ENCODE results near the gene MINDY4.

MINDY4 gene

GRCh38 chr7:30853576-30853975 is 82.4 kb downstream of the MINDY4 start:
- DNase-seq (ENCODE audit: low spot score), result no peak

- DNase-seq (ENCODE audit: low spot score), result no peak
Measured at GRCh38 chr7:30855936-30856335, 84.7 kb downstream of the MINDY4 start.

DNA sequence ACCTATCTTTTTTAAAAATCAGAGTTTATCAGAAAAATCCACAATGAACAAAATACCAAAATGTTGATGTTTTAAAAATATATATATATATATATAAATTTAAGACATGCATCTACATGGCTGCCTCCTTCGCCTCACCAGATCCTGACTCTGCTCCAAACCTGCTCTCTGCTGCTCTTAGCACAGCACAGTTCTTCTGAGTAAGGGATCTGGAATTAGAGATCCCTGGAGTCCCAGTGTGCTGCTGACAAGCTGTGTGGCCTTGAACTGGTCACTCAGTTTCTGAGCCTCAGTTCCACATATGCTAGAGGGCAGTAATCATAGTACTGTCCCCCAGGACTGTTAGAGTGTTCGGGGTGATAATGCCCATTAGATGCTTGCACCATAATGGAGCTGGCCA is 87.4 kb downstream of the MINDY4 start:
- DNase-seq (ENCODE audit: low spot score), result no peak

- DNase-seq (ENCODE audit: low spot score), result no peak
Measured at GRCh38 chr7:30859202-30859939, 88.2 kb downstream of the MINDY4 start.

- no peak for DNase-seq (ENCODE audit: low spot score)
Measured at GRCh38 chr7:30859940-30860496, 88.8 kb downstream of the MINDY4 start.

- DNase-seq (ENCODE audit: low spot score), result no peak
Measured at GRCh38 chr7:30861612-30862011, 90.4 kb downstream of the MINDY4 start.

DNA sequence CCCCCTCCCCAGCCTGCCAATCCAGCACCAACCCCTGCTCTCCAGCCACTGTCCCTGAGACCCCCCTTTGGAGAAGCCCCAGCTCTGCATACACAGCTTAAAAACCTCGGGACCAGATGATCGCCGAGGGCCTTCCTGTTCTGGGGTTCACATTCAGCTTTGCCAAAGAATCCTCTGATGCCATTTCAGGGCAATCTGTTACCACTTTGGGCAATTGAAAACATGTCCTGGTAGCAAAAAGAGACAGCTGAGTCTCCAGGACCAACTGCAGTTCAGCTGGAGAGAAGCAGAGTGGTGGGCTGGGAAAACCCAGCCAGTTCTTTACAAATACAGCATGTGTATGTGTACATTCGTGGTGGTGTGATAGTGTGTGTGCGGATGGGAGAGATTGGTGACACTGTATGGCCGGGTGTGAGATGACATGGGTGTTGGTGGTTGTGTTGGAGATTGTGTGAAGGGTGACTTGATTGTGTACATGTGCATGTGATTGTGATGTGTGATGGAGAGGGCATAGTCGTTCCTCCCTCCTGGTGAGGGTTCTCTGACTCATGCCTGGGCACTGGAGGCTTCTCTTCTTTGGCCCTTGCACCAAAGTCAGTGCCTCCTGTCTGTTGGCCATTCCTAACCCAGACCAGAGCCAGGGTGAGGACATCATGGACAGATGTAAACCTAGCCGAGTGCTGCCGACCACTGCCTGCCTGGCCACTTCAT is 91.9 kb downstream of the MINDY4 start:
- DNase-seq (ENCODE audit: low spot score), result no peak

DNA sequence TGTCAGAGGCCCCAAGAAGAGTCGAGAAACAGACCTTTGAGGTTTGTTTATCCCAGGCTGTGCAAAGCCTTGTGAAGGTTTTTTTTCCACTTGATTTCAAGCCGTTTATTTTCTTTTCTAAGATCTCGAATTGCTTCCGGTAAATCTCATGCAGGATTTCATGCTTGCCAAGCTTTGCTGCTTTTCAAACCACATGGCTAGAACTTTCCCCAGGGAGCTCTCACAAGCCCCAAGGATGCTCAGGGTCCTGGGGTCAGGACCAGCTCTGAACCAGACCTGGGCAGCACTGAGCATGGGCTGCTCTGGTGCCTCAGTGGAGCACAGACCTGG is 92.5 kb downstream of the MINDY4 start:
- DNase-seq (ENCODE audit: low spot score), result no peak

- DNase-seq (ENCODE audit: low spot score), result no peak
Measured at GRCh38 chr7:30864101-30864500, 92.9 kb downstream of the MINDY4 start.

GRCh38 chr7:30865076-30865475 is 93.9 kb downstream of the MINDY4 start:
- no peak for DNase-seq (ENCODE audit: low spot score)

- DNase-seq (ENCODE audit: low spot score), result no peak
Measured at GRCh38 chr7:30865821-30866220, 94.6 kb downstream of the MINDY4 start.

DNA sequence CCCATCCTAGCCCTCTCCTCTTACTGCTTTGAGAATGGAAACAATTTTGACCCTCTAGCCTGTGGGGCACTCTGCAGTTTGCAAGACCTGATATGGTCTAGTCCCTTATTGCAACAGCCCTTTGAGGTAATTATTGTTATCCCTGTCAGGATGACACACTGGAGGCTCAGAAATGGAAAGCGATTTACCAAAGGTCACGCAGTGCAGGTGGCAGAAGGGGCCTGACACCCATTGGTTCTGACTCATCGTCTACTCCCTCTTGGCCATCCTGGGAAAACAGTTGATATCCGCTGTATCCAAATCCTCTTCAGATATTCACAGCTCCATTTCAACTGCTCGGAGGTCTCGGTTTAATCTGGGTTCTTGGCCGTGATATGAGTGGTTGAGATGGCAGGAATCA is 95.7 kb downstream of the MINDY4 start:
- DNase-seq (ENCODE audit: low spot score), result no peak

GRCh38 chr7:30867483-30867882 is 96.3 kb downstream of the MINDY4 start:
- no peak for DNase-seq (ENCODE audit: low spot score)

- no peak for DNase-seq (ENCODE audit: low spot score)
Measured at GRCh38 chr7:30869794-30870611, 98.8 kb downstream of the MINDY4 start.

DNA sequence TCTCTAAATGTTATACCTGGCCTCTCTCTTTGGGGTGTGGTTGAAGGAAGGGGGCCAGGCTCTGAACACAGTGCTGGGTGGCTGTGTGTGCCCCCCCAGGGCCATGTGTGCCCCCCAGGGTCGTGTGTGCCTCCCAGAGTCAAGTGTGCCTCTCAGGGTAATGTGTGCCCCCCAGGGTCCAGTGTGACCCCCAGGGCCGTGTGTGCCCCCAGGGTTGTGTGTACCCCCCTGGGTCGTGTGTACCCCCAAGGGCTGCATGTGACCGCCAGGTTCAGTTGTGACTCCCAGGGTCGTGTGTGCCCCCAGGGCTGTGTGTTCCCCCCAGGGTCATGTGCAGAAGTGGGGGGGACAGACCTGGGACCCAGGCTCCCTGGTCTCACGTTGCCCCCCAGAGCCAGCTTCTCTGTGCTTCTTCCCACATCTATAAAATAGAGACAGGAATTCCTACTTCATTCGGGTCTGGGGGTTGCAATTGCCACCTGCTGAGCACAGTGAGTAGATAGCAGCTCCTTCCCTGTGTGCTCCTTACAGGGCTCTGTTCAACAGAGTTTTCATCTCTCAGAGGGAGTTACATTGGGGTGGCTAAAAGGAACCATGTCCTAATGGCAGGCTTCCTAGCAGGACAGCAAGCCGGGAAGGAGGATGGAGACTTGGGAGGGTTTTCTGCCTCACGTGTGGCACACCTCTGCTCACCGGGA is 99.8 kb downstream of the MINDY4 start:
- DNase-seq (ENCODE audit: low spot score), result no peak

- no peak for DNase-seq (ENCODE audit: low spot score)
Measured at GRCh38 chr7:30871655-30872054, 100.4 kb downstream of the MINDY4 start.

DNA sequence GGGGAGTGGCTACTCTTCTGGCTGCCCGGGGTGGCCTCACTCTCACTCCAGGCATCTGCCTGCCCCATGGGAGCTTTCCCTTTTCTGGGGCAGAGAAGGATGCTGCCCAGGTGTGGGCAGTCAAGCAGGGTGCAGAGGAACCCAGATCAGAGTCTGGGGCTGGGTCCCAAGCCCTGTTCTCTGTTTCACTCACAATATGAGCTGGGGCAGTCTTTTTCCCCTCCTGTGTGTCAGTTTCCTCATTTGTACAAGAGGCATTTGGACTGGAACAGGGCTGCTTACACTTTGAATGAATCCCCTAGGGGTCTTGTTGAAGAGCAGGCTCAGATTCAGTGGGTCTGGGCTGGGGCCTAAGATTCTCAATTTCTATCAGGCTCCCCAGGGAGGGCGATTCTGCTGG is 102.0 kb downstream of the MINDY4 start:
- no peak for DNase-seq (ENCODE audit: low spot score)

DNA sequence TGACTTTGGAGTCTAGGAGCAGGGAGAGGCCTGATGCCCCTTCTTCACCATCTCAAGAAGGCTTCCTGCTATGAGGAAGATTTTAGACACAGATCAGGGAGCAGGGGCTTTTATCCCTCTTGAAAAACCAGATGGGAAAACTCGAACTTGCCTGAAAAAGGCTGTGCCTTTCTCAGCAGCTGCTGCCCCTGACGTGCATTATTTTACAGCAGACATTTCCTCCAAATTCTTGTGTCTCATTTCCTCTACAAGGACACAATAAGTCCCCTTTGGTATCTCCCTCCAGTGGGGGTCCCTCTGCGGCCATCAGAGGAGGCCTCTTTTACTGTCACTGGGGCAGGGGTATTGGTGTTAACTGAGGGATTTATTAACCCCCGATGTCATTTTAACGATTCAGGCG is 102.4 kb downstream of the MINDY4 start:
- DNase-seq (ENCODE audit: low spot score), result no peak

- DNase-seq (ENCODE audit: low spot score), result no peak
Measured at GRCh38 chr7:30874656-30875302, 103.6 kb downstream of the MINDY4 start.

DNA sequence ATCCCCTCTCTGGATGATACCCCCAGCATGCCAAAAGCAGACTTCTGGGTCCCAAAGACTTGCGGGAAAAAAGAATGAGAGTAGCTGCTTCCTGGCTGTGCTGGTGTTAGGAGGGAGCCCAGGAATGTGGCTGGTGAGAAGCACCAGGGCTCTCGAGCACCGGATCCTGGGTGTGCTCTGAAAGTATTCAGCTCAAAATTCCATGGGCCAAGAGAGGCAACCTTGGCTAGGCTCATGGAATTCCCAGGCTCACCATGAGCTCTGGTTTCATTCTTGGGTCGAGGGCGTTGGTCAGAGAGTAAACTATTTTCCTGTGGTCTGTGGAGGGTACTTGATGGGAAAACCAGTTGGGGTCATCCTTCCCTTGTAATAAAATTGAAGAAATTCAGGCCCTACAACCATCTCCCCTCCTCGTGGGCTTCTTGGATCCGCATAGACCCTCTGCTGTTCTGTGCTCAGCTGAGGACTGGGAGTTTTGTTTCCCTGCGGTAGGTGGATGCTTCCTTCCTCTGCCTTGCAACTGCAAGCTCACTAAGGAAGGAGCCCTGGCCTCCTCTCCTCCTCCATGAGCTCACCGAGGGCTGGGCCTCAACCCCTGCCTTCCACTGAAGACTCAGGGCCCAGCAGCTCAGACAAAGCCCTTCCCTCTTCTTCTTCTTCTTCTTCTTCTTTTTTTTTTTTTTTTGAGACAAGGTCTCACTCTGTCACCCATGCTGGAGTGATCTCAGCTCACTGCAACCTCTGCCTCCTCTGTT is 106.0 kb downstream of the MINDY4 start:
- no peak for DNase-seq (ENCODE audit: low spot score)

DNA sequence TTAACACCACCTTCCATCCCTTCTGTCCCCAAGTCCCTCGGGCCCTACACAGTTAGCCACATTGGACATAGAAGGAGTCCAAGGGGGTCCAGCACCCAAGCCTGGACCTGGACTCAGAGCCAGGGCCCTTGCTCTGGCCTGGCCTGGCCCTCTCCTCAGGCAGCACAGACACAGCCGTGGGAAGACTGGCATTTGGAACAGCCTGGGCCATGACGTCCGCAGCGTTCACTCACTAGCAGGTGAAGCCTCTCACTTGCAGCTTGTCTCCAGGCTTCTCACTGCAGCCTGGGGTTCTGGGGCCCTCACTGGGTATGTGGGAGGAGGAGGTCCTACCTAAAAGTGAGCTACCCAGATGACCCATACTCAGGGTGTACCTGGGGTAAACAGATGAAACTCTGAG is 106.8 kb downstream of the MINDY4 start:
- no peak for DNase-seq (ENCODE audit: low spot score)

Data from ecto neural progenitor cell (in vitro differentiated cells).